Fibroblast of skin of abdomen (primary cell): Measurements from ENCODE around the gene ASCC2.
"Not testable (repeated sequence)": the region's sequence is repeated elsewhere in the genome, so short reads cannot be mapped to it uniquely, and the experiment has no call there.

Experiments
- DNase-seq: peaks from one replicate; pipeline ENCODE4 v3.0.0-alpha.2; 2013

ASCC2 gene

GRCh38 chr22:29855611-29856181 lies 17.6 kb upstream of the ASCC2 start:
- DNase-seq: no peak

- DNase-seq: no peak
Measured at GRCh38 chr22:29854432-29854831, 16.4 kb upstream of the ASCC2 start.

GRCh38 chr22:29848111-29848510 lies 10.0 kb upstream of the ASCC2 start:
- DNase-seq: no peak

- no peak for DNase-seq
Measured at GRCh38 chr22:29846290-29846689, 8.2 kb upstream of the ASCC2 start.

GRCh38 chr22:29842740-29843139 lies 4.7 kb upstream of the ASCC2 start:
- DNase-seq: peak; percentile 79

GRCh38 chr22:29842172-29842571 lies 4.1 kb upstream of the ASCC2 start:
- no peak for DNase-seq

- DNase-seq: no peak
Measured at GRCh38 chr22:29840498-29840897, 2.4 kb upstream of the ASCC2 start.

- no peak for DNase-seq
Measured at GRCh38 chr22:29839039-29839438, 965 bp upstream of the ASCC2 start.

GRCh38 chr22:29838599-29838956 lies 504 bp upstream of the ASCC2 start:
- DNase-seq: no peak

- DNase-seq: not testable (repeated sequence)
Measured at GRCh38 chr22:29836791-29837370, 1.2 kb downstream of the ASCC2 start.

GRCh38 chr22:29834046-29834445 lies 4.0 kb downstream of the ASCC2 start:
- DNase-seq: no peak

GRCh38 chr22:29833392-29833965 lies 4.6 kb downstream of the ASCC2 start:
- DNase-seq: no peak

GRCh38 chr22:29831958-29832357 lies 6.1 kb downstream of the ASCC2 start:
- DNase-seq: no peak

GRCh38 chr22:29831186-29831921 lies 6.7 kb downstream of the ASCC2 start:
- DNase-seq: no peak

- DNase-seq: no peak
Measured at GRCh38 chr22:29830585-29830984, 7.5 kb downstream of the ASCC2 start.

GRCh38 chr22:29827726-29828125 lies 10.3 kb downstream of the ASCC2 start:
- DNase-seq: peak; percentile 67

- DNase-seq: no peak
Measured at GRCh38 chr22:29827091-29827490, 11.0 kb downstream of the ASCC2 start.

GRCh38 chr22:29825578-29825977 lies 12.5 kb downstream of the ASCC2 start:
- no peak for DNase-seq

- DNase-seq: no peak
Measured at GRCh38 chr22:29824677-29825076, 13.4 kb downstream of the ASCC2 start.

- DNase-seq: peak; percentile 87
Measured at GRCh38 chr22:29821291-29822016, 16.6 kb downstream of the ASCC2 start.

- no peak for DNase-seq
Measured at GRCh38 chr22:29820961-29821290, 17.1 kb downstream of the ASCC2 start.

GRCh38 chr22:29819501-29819900 lies 18.6 kb downstream of the ASCC2 start:
- DNase-seq: no peak

GRCh38 chr22:29817724-29818123 lies 20.4 kb downstream of the ASCC2 start:
- DNase-seq: no peak
